Ishikawa (cell line): Measurements from ENCODE around the gene ZNF672.

Experiments used
- CEBPB ChIP-seq: IDR thresholded peaks from 2 replicates; pipeline ENCODE4 v1.6.1; 2012
- CREB1 ChIP-seq: IDR thresholded peaks from 2 replicates; pipeline ENCODE4 v1.6.1; 2012; ENCODE audit warnings: low read depth
- EGR1 ChIP-seq: IDR thresholded peaks from 2 replicates; pipeline ENCODE4 v1.6.1; 2012
- EP300 ChIP-seq: IDR thresholded peaks from 2 replicates; pipeline ENCODE4 v1.6.1; 2012; ENCODE audit warnings: borderline replicate concordance
- FOXM1 ChIP-seq: IDR thresholded peaks from 2 replicates; pipeline ENCODE4 v1.6.1; 2012; ENCODE audit warnings: low read depth, borderline replicate concordance
- NFIC ChIP-seq: IDR thresholded peaks from 2 replicates; pipeline ENCODE4 v1.6.1; 2012
- RAD21 ChIP-seq: IDR thresholded peaks from 2 replicates; pipeline ENCODE4 v1.6.1; 2012; ENCODE audit warnings: low read depth
- TAF1 ChIP-seq: IDR thresholded peaks from 2 replicates; pipeline ENCODE4 v1.6.1; 2012; ENCODE audit warnings: low read depth, mild to moderate bottlenecking
- TCF12 ChIP-seq: IDR thresholded peaks from 2 replicates; pipeline ENCODE4 v1.6.1; 2012; ENCODE audit warnings: low read depth
- TEAD4 ChIP-seq: IDR thresholded peaks from 2 replicates; pipeline ENCODE4 v1.6.1; 2012
- YY1 ChIP-seq: IDR thresholded peaks from 2 replicates; pipeline ENCODE4 v1.6.1; 2012; ENCODE audit warnings: low read depth
- ZBTB7A ChIP-seq: IDR thresholded peaks from 2 replicates; pipeline ENCODE4 v1.6.1; 2012; ENCODE audit warnings: low read depth
- TF ChIP-seq, protein P1 (sequence below): IDR thresholded peaks from 2 replicates; pipeline ENCODE4 v1.6.1; 2012; ENCODE audit warnings: low read depth, mild to moderate bottlenecking
- TF ChIP-seq, protein P2 (sequence below): IDR thresholded peaks from 2 replicates; pipeline ENCODE4 v1.6.1; 2012
- TF ChIP-seq, protein P3 (sequence below): IDR thresholded peaks from 2 replicates; pipeline ENCODE4 v1.6.1; 2012

Gene ZNF672

DNA sequence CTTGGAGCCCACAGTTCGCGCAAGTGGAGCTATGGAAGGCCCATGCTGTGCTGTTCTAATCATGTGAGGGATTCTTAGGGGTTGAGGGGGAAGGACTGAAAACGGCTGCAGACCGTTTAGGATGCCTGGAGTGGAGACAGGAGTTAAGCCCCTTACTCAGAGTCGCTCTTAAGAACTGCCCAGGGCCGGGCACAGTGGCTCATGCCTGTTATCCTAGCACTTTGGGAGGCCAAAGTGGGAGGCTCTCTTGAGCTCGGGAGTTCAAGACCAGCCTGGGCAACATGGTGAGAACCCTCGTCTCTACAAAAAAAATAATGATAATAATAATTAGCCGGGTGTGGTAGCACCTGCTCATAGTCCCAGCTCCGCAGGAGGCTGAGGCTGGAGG, 1.1 kb downstream of the ZNF672 start:
- TF ChIP-seq TEAD4 (no peak), CEBPB (no peak), TAF1 (no peak), TCF12 (no peak), CREB1 (no peak), ZBTB7A (no peak)
- TF ChIP-seq, protein P1, sequence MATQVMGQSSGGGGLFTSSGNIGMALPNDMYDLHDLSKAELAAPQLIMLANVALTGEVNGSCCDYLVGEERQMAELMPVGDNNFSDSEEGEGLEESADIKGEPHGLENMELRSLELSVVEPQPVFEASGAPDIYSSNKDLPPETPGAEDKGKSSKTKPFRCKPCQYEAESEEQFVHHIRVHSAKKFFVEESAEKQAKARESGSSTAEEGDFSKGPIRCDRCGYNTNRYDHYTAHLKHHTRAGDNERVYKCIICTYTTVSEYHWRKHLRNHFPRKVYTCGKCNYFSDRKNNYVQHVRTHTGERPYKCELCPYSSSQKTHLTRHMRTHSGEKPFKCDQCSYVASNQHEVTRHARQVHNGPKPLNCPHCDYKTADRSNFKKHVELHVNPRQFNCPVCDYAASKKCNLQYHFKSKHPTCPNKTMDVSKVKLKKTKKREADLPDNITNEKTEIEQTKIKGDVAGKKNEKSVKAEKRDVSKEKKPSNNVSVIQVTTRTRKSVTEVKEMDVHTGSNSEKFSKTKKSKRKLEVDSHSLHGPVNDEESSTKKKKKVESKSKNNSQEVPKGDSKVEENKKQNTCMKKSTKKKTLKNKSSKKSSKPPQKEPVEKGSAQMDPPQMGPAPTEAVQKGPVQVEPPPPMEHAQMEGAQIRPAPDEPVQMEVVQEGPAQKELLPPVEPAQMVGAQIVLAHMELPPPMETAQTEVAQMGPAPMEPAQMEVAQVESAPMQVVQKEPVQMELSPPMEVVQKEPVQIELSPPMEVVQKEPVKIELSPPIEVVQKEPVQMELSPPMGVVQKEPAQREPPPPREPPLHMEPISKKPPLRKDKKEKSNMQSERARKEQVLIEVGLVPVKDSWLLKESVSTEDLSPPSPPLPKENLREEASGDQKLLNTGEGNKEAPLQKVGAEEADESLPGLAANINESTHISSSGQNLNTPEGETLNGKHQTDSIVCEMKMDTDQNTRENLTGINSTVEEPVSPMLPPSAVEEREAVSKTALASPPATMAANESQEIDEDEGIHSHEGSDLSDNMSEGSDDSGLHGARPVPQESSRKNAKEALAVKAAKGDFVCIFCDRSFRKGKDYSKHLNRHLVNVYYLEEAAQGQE, result no peak
- TF ChIP-seq, protein P2, sequence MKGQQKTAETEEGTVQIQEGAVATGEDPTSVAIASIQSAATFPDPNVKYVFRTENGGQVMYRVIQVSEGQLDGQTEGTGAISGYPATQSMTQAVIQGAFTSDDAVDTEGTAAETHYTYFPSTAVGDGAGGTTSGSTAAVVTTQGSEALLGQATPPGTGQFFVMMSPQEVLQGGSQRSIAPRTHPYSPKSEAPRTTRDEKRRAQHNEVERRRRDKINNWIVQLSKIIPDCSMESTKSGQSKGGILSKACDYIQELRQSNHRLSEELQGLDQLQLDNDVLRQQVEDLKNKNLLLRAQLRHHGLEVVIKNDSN, result no peak

DNA sequence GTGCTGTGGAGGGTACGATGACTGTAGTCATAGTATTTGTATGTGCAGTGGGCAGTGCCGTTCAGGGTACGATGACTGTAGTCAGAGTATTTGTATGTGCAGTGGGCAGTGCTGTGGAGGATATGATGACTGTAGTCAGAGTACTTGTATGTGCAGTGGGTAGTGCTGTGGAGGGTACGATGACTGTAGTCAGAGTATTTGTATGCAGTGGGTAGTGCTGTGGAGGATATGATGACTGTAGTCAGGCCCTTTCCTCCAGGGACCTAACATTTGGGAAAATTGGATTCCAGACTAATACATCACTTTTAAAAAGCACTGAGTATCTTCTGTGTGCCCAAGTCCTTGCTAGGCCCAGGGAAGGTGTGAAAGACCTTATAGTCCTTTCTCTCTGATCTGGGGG, 2.9 kb downstream of the ZNF672 start:
- TF ChIP-seq TEAD4, result no peak
- TF ChIP-seq, protein P3, sequence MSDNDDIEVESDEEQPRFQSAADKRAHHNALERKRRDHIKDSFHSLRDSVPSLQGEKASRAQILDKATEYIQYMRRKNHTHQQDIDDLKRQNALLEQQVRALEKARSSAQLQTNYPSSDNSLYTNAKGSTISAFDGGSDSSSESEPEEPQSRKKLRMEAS, result no peak
- TF ChIP-seq NFIC, result no peak
- no peak for TF ChIP-seq CREB1
- TF ChIP-seq, protein P2, result no peak
- TF ChIP-seq YY1, result no peak
- TF ChIP-seq TCF12, result no peak
- TF ChIP-seq RAD21, result no peak
- no peak for TF ChIP-seq EGR1
- TF ChIP-seq EP300, result no peak
- TF ChIP-seq, protein P1, result no peak
- TF ChIP-seq CEBPB, result no peak
- TF ChIP-seq ZBTB7A, result no peak

DNA sequence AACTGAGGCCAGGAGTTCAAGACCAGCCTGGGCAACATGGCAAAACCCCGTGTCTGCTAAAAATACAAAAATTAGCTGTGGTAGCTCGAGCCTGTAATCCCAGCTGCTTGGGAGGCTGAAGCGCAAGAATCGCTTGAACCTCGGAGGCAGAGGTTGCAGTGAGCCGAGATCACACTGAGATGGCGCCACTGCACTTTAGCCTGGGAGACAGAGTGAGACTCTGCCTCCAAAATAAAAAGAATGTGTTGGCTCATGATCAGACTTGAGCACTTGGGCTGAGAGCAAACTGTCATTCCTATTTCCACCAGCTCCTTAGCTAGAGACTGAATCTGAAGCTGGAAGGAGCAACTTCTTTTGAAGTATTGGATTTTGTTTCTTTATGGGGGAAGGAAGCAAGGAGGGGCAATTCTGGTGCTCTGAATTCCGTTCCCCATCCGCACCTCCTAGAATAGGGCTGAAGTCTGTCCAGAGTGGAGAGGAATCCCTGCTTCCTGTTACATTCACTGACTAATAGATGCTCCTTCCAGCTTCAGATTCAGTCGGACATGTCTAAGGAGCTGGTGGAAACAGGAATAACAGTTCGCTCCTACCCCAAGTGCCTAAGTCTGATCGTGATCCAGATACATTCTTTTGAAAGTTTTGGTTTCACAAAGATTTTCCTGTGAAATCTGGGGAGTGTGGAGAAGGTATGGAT, 3.8 kb downstream of the ZNF672 start:
- TF ChIP-seq FOXM1 (no peak), TCF12 (no peak), RAD21 (peak; percentile 60)

DNA sequence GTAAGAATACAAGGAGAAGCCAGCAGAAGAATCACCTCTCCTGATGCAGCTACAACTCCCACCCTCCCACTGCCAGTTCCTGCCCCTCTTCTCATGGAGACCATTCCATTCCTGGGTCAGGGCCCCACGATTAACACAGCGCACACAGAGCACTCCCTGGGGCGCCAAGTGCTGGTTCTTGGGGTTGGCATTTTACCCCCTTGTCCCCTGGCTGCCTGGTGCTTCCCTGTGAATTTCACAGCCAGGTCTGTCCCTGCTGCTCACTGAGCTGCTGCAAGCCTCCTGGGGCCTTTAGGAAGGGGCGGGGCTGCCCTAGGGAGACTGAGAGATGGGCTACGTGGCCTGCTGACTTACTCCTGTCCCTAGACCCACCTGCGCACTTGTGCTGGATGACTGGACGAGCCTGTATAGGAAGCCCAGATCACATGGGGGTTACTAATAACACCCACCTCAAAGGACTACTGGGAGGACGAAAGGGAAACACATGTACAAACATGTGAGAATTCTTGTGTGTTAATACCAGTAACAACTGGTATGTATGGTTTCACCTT, 4.8 kb downstream of the ZNF672 start:
- no peak for TF ChIP-seq TEAD4
- no peak for TF ChIP-seq CEBPB
- TF ChIP-seq TCF12, result no peak
- no peak for TF ChIP-seq CREB1
- TF ChIP-seq, protein P2, result no peak
- no peak for TF ChIP-seq TAF1
- TF ChIP-seq EP300, result no peak
- TF ChIP-seq NFIC, result no peak
- no peak for TF ChIP-seq EGR1
- TF ChIP-seq FOXM1, result no peak
- TF ChIP-seq, protein P3, result no peak
- TF ChIP-seq YY1, result no peak
- TF ChIP-seq ZBTB7A, result no peak
- no peak for TF ChIP-seq RAD21
- TF ChIP-seq, protein P1, result no peak
